Effector memory CD8-positive, alpha-beta T cell (primary cell): Measurements from ENCODE around the gene ZNF28.
"Not testable (repeated sequence)": the region's sequence is repeated elsewhere in the genome, so short reads cannot be mapped to it uniquely, and the experiment has no call there.

Source experiments
- ATAC-seq: fragments of 150-1000 bp; cut with Tn5 transposase; replicated peaks from 2 replicates; pipeline ENCODE4 v1.10.0; 2021; ENCODE audit warnings: mild to moderate bottlenecking, moderate library complexity
- DNase-seq, 3 experiments: peaks; one replicate each; pipeline ENCODE4 v3.0.0; 2021
- H3K27ac Mint-ChIP-seq, 2 donors: one replicate each; pipeline ENCODE4 v1.8.0; 2022; ENCODE audit warnings: mild to moderate bottlenecking in 2 of 2, mixed read lengths in 2 of 2, moderate library complexity in 2 of 2
- H3K27me3 Mint-ChIP-seq, 2 donors: one replicate each; pipeline ENCODE4 v1.8.0; 2022; ENCODE audit warnings: mixed read lengths in 2 of 2
- H3K36me3 Mint-ChIP-seq: one replicate; pipeline ENCODE4 v1.8.0; 2022; ENCODE audit warnings: mild to moderate bottlenecking, moderate library complexity, mixed read lengths; ENCODE audit not compliant: insufficient read depth
- H3K4me1 Mint-ChIP-seq, 2 donors: one replicate each; pipeline ENCODE4 v1.8.0; 2022; ENCODE audit warnings: low read depth in 2 of 2, mixed read lengths in 2 of 2
- H3K4me3 Mint-ChIP-seq, 2 donors: one replicate each; pipeline ENCODE4 v1.8.0; 2022; ENCODE audit warnings: mild to moderate bottlenecking in 2 of 2, mixed read lengths in 2 of 2, moderate library complexity in 2 of 2
- H3K9me3 Mint-ChIP-seq, 2 donors: one replicate each; pipeline ENCODE4 v1.8.0; 2022; ENCODE audit warnings: mixed read lengths in 2 of 2

ZNF28 gene

DNA sequence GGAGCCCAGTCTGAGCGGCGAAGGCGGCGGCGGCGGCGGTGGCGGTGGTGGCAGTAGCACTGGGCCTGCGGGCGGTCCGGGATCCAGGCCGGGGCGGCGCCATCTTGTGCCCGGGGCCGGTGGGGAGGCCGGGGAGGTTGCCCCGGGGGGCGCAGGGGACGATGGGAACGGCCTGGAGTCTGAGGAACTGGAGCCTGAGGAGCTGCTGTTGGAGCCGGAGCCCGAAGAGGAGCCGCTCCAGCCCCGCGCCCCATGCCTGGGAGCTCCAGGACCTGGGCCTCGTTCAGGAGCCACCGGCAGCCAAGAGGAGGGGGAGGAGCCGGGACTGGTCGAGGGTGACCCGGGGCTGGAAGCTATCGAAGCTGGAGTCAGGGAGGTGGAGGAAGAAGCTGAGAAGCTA is 11.6 kb downstream of the ZNF28 start:
- no peak overlapping the region for H3K27ac Mint-ChIP-seq
- peaks cover 37% of the 10 kb centered on the region for H3K36me3 Mint-ChIP-seq
- H3K9me3 Mint-ChIP-seq: peaks cover 0 to 1% of the 10 kb centered on the region in 2 donors

DNA sequence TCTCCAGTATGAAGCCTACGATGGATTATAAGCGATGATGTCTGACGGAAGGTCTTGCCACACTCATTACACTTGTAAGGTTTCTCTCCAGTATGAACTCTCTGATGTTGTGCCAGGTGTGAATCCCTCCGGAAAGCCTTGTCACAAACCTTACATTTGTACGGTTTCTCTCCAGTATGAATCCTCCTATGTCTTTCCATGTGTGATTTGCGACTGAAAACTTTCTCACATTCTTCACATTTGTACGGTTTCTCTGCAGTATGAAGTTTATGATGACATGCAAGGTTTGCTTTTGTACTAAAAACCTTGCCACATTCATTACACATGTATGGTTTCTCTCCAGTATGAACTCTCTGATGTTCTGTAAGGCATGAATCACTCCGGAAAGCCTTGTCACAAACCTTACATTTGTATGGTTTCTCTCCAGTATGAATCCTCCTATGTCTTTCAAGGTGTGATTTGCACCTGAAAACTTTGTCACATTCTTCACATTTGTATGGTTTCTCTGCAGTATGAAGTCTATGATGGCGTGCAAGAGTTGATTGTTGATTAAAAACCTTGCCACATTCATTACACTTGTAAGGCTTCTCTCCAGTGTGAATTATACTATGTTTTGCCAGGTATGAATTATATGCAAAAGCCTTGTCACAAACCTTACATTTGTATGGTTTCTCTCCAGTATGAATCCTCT is 21.3 kb downstream of the ZNF28 start:
- H3K4me3 Mint-ChIP-seq, H3K27me3 Mint-ChIP-seq, ATAC-seq, H3K4me1 Mint-ChIP-seq, H3K27ac Mint-ChIP-seq, DNase-seq: not testable (repeated sequence)
- Mint-ChIP-seq H3K36me3 (peaks cover 47% of the 10 kb centered on the region), H3K9me3 (peaks cover 6 to 12% of the 10 kb centered on the region in 2 donors)

More for the DNA sequence above, 11.6 kb downstream of the ZNF28 start:
- DNase-seq (no peak), ATAC-seq (no peak)
- Mint-ChIP-seq H3K27me3 (no peaks in the 10 kb centered on the region), H3K4me3 (no peak overlapping the region), H3K4me1 (peaks cover 0 to 4% of the 10 kb centered on the region in 2 donors)

DNA sequence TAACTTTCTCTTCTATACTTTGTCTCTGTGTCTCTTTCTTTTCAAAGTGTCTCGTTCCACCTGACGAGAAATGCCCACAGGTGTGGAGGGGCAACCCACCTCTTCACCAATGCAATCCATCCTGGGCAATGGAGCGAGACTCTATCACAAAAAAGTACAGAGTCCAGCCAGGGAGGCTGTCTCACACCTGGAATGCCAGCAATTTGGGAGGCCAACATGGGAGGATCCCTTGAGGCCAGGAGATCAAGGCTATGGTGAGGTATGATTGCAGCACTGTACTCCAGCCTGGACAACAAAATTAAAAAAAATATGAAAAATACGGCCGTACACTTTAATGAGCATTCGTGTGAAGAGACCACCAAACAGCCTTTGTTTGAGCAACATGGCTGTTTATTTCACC is 32.0 kb downstream of the ZNF28 start:
- H3K4me1 Mint-ChIP-seq: peaks cover 20 to 30% of the 10 kb centered on the region in 2 donors
- H3K27me3 Mint-ChIP-seq: no peaks in the 10 kb centered on the region
- no peak overlapping the region for H3K27ac Mint-ChIP-seq
- no peak overlapping the region for H3K4me3 Mint-ChIP-seq
- H3K36me3 Mint-ChIP-seq: peaks cover 9% of the 10 kb centered on the region
- no peak for DNase-seq
- ATAC-seq: no peak
- no peaks in the 10 kb centered on the region for H3K9me3 Mint-ChIP-seq

DNA sequence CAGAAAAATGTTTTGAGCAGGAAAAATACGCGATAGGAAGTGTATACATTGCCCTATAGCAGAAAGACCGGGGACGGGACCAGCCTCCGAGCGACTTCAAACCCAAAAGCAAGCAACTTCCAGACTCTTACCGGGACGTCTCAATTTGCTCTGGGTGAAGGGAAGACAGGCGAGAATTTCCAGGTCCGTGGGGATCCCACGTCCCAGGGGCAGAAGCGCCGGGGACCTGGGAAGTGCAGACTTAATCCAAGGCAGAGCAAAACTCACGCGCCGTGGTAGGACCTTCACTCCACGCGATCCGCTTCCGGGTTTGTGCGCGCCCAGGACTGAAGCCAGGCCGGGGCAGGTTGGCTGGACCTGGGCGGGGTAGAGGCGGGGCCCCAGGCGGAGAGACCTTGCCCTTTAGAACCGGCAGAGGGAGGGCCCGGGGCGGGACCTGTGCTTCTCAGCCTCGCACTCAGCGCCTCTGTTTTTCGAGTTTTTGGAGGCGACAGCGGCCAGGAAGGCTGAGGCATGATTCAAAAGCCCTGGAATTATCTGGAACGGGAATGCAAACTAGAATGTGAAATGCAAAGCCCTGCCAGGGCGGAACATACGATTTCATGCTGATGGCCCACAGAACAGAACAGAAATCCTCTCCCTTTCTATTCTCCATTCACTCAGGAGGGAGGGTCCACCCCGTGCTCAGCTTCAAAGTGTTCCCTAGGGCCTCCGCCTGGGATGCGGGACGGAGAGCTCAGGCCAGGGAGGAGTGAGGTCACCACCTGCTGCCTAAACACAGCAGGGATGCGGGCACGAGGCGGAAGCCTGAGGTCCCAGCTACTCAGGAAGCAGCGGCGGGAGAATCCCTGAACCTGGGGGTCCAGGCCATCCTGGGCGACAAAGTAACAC is 34.7 kb downstream of the ZNF28 start, which contains the start of gene ZNF600:
Gene ZNF600, minus strand, starts transcription at position 328 of the 891 bp plus-strand sequence. CDS start 7,903 bp downstream, outside the sequence.
- not testable (repeated sequence) for H3K27me3 Mint-ChIP-seq, H3K9me3 Mint-ChIP-seq
- Mint-ChIP-seq H3K4me3 (peak within 1 kb of the TSS; percentile 82 to 89), H3K27ac (peak within 1 kb of the TSS; percentile 35 to 72), H3K36me3 (peaks cover 17% of the 10 kb centered on the region), H3K4me1 (peaks cover 27 to 44% of the 10 kb centered on the region in 2 donors)
- DNase-seq: peak; percentile 68 to 89 (median 84)
- peak; percentile 98 for ATAC-seq

DNA sequence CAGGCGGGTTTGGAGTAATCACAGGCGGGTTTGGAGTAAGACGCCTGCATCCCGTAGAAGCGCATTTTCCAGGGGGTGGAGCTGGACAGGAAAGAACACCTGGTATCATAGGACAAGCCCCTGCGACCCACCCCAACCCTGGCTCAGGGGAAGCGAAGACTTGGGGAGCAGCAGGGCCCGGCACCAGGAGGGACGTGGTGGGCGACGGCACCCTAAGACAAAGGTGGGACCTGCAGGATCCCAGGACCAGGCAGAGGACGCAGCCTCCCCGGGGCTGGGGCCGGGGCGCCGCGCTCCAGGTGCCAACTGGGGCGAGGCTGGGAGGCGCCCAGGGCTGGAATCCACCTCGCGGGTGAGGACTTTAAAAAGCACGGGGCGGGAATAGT is 35.4 kb downstream of the ZNF28 start:
- no peaks in the 10 kb centered on the region for H3K27me3 Mint-ChIP-seq
- DNase-seq (no peak), ATAC-seq (no peak)
- H3K9me3 Mint-ChIP-seq: no peaks in the 10 kb centered on the region
- peak overlapping the region; percentile 82 to 89 for H3K4me3 Mint-ChIP-seq
- peaks cover 27 to 45% of the 10 kb centered on the region in 2 donors for H3K4me1 Mint-ChIP-seq
- peaks cover 20% of the 10 kb centered on the region for H3K36me3 Mint-ChIP-seq
- H3K27ac Mint-ChIP-seq: peak overlapping the region; percentile 35 to 72

DNA sequence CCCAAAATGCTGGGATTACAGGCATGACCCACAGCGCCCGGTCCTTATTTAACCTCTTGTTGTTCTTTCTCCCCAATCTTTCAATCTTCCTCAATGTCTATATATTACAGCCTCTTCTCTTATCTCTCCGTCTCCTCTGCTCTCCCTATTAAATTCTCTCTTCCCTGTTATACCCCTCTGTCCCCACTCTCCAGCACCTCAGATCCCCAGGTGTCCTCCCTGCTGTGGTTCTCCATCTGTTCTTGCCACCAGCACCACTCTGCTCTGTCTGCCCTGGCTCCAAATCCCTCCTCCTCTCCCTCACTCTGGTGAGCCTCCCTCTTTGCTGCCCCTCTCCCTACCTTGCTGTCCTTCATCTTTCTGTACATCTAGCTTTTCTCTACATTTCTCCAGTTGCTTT is 35.9 kb downstream of the ZNF28 start:
- no peaks in the 10 kb centered on the region for H3K9me3 Mint-ChIP-seq
- peaks cover 22% of the 10 kb centered on the region for H3K36me3 Mint-ChIP-seq
- H3K27me3 Mint-ChIP-seq: no peaks in the 10 kb centered on the region
- peak overlapping the region; percentile 35 to 72 for H3K27ac Mint-ChIP-seq
- DNase-seq (no peak), ATAC-seq (no peak)
- peaks cover 28 to 51% of the 10 kb centered on the region in 2 donors for H3K4me1 Mint-ChIP-seq
- peak overlapping the region; percentile 82 to 89 for H3K4me3 Mint-ChIP-seq

DNA sequence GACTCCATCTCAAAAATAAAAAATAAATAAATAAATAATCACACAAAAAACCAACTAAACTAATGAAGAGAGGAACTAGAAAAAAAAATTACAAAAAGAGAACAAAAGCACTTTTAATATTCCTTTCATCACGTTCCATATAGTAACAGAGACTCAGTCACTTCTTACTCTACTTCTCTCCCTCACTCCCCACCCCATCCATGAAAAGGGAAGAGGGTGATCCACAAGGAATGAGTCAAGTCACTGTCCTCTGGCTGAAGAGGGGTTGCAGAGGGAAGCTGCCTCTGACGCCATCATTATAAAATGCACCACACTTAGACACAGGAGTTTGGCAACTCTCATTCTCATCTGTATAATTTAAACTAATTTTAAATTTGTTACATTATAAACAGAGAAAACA is 38.6 kb downstream of the ZNF28 start:
- ATAC-seq, DNase-seq, H3K27ac Mint-ChIP-seq, H3K4me3 Mint-ChIP-seq, H3K27me3 Mint-ChIP-seq, H3K9me3 Mint-ChIP-seq: not testable (repeated sequence)
- H3K36me3 Mint-ChIP-seq: peaks cover 32% of the 10 kb centered on the region
- H3K4me1 Mint-ChIP-seq: peaks cover 50 to 73% of the 10 kb centered on the region in 2 donors

DNA sequence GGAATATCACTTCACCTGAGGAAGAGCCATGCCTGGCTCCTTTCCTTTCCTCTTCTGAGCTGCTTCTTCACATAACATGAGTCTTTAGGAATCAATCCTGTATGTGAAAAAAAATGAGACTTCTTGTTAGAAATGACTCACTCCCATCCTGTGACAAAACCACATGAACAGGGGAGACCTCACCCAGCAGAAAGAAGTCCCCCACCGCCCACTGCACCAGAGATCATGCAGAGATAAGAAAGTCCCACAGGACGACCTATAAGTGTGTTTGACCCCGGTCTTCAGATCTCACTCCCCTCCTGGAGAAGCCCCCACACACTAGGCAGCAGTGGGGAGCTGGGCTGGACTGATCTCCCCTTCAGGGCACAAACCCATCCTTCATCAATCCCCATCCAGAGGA is 42.6 kb downstream of the ZNF28 start:
- ATAC-seq (peak; percentile 92), DNase-seq (peak; percentile 23 to 35 (median 34))
- Mint-ChIP-seq H3K9me3 (no peaks in the 10 kb centered on the region), H3K36me3 (peaks cover 45% of the 10 kb centered on the region), H3K4me1 (peaks cover 31 to 45% of the 10 kb centered on the region in 2 donors), H3K27ac (peak overlapping the region; percentile 88 to 95), H3K27me3 (no peaks in the 10 kb centered on the region), H3K4me3 (peak overlapping the region; percentile 74 to 81)

DNA sequence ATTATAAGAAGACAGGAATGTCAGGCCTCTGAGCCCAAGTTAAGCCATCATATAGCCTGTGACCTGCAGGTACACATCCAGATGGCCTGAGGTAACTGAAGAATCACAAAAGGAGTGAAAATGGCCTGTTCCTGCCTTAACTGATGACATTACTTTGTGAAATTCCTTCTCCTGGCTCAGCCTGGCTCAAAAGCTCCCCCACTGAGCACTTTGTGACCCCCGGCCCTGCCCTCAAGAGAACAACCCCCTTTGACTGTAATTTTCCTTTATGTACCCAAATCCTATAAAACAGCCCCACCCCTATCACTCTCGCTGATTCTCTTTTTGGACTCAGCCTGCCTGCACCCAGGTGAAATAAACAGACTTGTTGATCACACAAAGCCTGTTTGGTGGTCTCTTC is 65.0 kb downstream of the ZNF28 start:
- not testable (repeated sequence) for H3K27me3 Mint-ChIP-seq, H3K4me3 Mint-ChIP-seq, H3K36me3 Mint-ChIP-seq, H3K9me3 Mint-ChIP-seq, H3K4me1 Mint-ChIP-seq, DNase-seq, ATAC-seq, H3K27ac Mint-ChIP-seq

DNA sequence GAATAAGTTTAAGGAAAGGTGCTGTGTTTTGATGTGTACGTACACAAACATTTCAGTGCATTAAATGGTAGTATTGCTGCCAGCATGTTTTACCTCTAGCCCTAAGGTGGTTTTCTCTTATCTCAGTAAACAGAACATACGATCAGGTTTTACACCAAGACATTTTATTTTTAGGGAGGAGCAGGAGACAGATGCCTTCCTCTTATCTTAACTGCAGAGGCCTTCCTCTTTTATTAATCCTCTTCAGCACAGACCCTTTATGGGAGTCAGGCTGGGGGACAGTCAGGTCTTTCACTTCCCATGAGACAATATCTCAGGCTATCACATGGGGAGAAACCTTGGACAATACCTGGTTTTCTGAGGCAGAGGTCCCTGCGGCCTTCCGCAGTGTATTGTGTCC is 71.7 kb downstream of the ZNF28 start:
- Mint-ChIP-seq H3K4me1 (peaks cover 0 to 8% of the 10 kb centered on the region in 2 donors), H3K9me3 (no peaks in the 10 kb centered on the region), H3K36me3 (peaks cover 6% of the 10 kb centered on the region), H3K27me3 (no peaks in the 10 kb centered on the region), H3K4me3 (no peak overlapping the region), H3K27ac (no peak overlapping the region)
- ATAC-seq (no peak), DNase-seq (no peak)

DNA sequence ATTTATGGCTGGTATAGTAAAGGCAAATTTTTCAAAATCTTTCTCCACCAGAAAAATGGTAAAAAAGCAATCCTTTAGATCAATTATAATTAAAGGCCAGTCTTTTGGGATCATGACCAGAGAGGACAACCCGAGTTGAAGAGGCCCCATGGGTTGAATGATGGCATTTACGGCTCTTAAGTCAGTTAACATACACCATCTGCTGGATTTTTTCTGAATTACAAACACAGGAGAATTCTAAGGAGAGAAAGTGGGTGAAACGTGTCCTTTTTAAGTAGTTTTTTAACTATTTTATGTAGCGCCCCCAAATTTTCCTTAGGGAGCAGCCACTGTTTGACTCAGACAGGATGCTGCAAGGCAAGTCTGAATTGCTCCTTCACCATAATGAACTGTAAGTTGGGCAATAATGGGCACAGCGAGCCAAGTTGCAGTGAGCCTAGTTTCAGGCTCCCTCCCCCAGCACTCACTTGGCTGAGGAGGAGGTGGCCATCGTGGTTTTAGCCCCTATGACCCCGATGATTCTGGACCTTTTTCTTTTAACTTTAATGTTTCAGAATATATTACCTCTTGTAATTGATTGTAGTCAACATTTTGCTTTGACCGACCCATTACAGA is 73.0 kb downstream of the ZNF28 start:
- H3K9me3 Mint-ChIP-seq: no peaks in the 10 kb centered on the region
- no peaks in the 10 kb centered on the region for H3K27me3 Mint-ChIP-seq
- DNase-seq (no peak), ATAC-seq (peak; percentile 41)
- H3K36me3 Mint-ChIP-seq: peaks cover 8% of the 10 kb centered on the region
- H3K27ac Mint-ChIP-seq: no peak overlapping the region
- peaks cover 3 to 12% of the 10 kb centered on the region in 2 donors for H3K4me1 Mint-ChIP-seq
- H3K4me3 Mint-ChIP-seq: no peak overlapping the region
